NCI-H2171 treated with DMSO at 0.1 percent for 48 hours (cell line): ENCODE data around the gene NINL.
"Not testable (repeated sequence)": the region's sequence is repeated elsewhere in the genome, so short reads cannot be mapped to it uniquely, and the experiment has no call there.

Source experiments
- DNase-seq: peaks from one replicate; lab custom pipeline; 2025; lab: John Stamatoyannopoulos, UW

The NINL gene

GRCh38 chr20:25552977-25553376 lies 32.4 kb downstream of the NINL start:
- no peak for DNase-seq

GRCh38 chr20:25551413-25552215 lies 33.7 kb downstream of the NINL start:
- DNase-seq = no peak

DNA sequence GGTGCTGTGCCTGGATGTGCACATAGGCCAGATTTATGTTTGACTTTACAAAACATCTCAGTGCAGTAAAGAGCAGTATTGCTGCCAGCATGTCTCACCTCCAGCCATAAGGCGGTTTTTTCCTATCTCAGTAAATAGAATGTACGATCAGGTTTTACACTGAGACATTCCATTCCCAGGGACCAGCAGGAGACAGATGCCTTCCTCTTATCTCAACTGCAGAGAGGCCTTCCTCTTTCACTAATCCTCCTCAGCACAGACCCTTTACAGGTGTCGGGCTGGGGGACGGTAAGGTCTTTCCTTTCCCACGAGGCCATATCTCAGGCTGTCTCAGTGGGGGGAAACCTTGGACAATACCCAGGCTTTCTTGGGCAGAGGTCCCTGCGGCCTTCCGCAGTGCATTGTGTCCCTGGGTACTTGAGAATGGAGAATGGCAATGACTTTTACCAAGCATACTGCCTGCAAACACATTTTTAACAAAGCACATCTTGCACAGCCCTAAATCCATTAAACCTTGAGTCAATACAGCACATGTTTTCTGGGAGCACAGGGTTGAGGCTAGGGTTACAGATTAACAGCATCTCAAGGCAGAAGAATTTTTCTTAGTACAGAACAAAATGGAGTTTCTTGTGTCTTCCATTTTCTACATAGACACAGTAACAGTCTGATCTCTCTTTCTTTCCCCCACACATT lies 34.5 kb downstream of the NINL start:
- not testable (repeated sequence) for DNase-seq

GRCh38 chr20:25549843-25550477 lies 35.4 kb downstream of the NINL start:
- DNase-seq = no peak

DNA sequence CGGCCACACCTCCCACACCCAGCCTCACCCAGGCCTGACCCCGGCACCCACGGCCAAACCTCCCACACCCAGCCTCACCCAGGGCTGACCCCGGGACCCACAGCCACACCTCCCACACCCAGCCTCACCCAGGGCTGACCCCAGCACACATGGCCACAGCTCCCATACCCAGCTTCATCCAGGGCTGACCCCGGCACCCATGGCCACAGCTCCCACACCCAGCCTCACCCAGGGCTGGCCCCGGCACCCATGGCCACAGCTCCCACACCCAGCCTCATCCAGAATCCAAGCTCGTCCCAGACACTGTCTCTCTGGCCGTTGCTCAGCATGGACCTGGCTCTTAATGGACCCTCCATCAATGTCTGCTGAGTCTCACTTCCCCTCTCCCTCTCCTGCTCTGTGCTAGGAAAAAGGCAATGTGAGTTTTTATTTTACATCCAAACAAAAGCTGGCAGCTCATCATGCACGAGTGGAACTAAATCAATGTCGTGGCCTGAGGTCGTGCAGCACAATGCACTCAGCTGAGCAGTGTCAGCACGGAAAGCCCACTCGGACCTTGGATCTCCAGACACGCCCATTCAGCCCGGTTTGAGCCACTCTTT lies 36.1 kb downstream of the NINL start:
- no peak for DNase-seq

- no peak for DNase-seq
Observed at GRCh38 chr20:25548613-25549086, 36.7 kb downstream of the NINL start.

DNA sequence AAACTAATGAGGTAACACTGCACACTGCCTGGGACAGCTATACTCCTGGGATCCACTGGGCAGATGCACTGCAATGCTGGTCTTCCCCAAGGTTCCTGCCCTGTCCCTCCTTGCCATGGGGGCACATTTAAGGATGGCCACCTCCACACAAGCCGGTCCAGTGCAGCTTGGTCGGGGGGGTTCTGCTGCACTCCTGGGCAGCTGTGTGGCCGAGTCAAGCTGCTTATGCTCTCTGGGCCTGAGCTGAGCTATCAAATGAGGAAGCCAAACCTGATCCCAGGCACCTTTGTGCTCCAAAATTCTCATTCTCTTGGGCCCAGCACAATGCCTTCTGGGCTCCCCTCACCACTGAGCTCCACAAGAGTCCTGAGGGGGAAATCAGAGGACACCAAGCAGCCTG lies 37.3 kb downstream of the NINL start:
- no peak for DNase-seq

DNA sequence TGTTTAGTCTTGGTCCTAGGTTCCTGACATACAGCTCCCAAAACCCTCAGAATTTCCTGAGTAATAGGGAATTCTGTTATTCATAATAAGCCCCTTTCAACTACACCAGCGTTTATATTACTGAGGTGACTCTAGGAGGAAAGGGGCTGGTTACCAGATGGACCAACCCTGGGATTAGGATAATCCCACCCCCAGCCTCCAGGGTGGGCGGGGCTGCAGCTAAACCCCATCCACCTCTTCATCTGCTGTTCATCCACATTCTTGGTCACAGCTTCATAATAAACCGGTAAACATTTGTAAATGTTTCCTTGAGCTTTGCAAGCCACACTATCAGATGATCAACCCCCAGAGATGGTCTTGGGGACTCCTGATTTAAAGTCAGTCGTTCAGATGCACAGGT lies 38.3 kb downstream of the NINL start:
- DNase-seq = no peak

- no peak for DNase-seq
Observed at GRCh38 chr20:25546048-25546447, 39.3 kb downstream of the NINL start.

- DNase-seq = no peak
Observed at GRCh38 chr20:25545171-25545570, 40.2 kb downstream of the NINL start.

DNA sequence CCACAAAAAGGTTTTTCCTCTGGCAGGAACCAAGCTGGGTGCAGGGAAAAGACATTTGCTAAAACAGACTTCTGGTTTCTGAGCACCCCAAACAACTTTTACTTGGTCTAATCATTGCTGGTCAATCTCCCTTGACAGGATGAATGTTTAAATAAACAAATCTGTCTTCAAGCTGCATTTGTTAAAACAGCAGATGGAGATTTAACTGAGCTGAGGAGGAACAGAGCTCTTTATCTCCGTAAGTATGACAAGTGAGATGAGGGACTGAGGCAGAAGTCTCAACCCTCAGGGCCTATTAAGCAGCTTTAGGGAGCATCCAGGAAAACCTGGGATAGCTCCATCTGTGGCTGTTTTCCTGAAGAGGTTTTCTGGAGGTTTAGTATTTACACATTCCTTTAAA lies 40.6 kb downstream of the NINL start:
- DNase-seq = peak; percentile 62

DNA sequence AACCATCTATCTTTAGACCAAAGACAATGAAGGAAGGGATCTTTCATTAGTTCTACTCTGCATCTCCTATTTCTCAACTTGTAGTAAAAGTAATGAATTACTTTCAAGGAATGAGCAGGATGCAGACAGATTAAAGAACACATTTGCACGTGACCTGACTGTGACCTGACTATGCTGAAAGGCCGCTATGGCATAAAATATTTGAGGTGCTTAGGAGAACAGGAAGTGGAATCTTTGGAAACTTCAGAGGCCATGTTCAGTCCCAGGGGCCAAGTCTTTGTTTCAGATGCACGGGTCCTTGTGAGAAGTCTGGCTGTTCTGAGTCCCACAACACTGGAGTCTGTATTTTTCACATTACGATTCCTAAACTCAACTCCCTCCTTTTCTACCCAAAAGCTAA lies 41.0 kb downstream of the NINL start:
- DNase-seq = no peak

DNA sequence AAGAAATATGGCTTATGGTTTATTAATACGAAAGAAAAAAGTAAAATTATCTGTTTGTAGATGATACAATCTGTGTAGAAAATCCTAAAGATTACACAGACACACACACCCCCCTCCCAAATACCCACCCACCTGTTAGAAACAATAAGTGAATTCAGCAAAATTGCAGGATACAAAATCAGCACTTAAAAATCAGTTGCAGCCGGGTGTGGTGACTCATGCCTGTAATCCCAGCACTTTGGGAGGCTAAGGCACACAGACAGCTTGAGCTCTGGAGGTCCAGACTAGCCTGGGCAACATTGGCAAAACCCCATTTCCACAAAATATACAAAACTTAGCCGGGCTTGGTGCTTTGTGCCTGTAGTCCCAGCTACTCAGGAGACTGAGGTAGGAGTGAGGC lies 42.3 kb downstream of the NINL start:
- no peak for DNase-seq

DNA sequence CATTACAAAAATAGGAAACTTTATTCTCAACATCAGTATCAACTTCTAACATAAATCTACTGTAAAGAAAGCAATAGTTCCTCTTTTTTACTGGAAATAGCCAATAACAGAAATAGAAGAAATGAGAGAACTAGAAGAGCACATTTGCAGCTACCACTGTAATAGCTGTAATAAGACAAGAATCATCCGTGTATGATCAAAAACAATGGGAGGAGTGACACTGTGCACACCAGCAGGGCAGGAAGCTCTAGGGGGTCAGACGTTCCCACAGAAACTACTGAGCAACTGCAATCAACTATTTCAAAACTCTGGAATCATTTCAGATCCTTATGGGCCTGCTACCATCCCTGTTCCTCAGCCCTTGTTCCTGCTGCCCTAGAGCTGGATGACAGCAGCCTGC lies 43.7 kb downstream of the NINL start:
- no peak for DNase-seq

DNA sequence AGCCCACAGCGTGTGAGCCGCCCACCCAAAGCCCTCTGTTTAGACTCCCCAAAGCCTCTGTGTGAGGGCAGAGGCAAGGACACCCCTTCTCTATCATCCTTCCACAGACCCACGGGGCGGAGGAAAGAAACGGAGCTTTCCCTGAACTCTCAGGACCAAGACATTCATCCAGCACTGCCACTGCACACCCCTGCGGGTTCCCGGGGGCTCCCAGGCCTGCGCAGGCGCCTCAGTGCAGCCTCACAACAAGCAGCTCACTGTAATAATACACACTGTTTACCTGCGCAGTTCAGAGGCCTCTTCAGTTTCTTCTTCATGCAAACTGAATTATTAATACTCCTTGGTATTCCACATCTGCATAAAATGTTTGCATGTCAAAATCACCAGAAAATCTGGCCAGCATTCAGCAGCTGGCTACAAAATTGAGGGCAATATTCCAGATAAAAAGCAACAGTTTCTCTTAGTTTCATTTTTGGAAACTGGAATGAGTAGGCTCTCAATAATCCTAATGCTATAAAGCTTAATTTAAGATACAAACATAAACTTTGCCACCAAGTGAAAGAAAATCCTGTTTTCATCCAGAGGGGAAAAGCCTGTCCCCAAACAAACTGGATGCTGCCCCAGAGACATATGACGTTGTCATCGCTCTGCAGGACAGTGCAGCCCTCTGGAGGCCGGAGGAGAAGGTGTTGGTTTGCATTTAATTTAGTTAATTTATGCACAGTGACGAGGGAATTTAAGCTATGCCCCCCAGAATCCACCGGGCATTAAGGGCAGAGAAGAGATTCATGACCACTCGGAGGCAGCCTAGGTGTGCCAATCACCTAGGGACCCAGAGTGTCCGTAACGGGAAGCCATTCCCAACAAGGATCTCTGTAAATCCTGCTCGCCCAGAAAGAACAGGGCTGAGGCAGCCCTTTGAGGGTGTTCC lies 45.3 kb downstream of the NINL start:
- DNase-seq = no peak

DNA sequence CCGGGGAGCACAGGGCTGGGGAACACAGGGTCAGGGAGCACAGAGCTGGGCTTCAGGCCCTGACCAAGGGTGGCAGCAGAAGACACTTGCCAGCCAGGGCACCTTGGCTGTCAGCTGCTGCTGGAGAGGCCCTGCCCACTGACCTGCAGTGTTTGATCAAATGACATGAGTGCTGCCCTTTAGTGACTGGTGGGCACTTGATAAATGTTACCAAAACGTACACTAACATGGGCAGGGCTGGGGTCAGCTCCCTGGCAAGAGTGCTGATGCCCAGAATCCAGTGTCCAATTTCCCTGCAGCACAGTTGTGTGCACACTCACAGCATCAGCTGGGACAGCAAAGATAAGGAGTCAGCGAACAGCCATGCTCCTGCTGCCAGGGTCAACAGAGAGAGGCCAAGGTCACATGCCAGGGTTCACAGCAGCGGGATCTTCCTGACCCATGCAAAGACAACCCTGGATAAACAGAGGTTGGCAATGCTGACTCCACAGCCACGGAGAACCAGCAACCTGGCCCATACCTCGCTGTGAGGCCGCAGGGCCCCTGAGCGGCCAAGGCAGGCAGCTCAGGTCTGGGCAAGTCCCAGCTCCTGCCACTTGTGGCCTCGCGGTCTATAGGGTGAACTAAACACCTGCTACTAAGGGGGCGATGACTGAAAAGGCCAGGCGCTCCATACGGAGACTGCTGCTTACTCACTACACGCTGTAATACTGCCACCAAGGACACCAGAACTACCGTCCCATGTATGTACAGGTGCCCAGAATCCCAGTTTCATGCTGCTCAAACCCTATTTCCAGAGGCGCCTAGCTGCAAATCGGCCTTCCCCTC lies 46.3 kb downstream of the NINL start:
- no peak for DNase-seq

DNA sequence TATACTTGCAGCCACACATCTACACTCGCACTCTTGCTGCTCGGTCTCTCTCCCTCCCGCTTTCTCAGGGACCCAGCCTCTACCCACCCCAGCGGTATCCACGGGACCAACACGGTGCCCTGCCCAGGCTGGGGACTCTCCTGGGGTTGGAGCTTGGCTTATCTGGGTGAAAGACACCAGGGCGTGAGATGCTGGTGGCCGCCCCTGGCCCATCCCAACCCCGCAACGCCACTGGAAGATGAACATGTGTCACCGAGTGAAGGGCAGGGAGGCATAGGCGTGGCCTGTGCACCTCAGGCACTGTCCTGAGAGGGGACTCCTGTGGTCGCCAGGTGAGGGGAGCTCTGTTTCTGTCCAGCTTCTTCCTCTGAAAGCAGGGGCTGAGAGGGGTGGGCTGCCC lies 47.4 kb downstream of the NINL start:
- no peak for DNase-seq

DNA sequence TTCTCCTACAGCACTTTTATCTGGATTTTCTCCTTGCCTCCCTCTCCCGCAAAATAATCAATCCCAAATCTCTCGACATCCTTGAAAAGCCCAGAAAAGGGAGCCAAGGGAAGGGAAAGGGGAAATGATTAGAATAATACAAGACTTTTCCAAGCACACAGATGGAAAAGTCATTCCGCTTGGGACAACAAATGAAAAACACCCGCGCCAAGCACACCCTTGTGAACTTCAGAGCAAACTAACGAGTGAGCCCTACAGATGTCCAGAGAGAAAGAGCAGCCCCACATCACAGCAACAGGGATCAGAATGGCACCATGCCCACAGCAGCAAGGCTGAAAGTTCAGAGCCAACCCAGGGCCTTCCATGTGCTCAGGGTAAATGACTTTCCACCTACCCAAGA lies 49.6 kb downstream of the NINL start:
- no peak for DNase-seq

DNA sequence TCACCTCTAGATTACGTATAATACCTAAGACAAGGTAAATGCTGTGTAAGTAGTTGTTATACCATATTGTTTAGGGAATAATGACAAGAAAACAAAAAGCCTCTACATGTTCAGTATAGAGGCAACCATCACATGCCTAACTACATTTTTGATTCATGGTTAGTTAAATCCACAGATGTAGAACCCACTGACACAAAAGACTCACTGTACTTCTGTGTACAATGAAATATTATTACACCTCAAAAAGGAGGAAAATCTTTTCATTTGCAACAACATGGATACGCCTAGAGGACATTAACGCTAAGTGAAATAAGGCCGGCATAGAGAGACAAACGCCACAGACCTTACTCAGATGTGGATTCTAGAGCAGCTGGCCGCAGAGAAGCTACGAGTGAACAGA lies 50.5 kb downstream of the NINL start:
- no peak for DNase-seq

DNA sequence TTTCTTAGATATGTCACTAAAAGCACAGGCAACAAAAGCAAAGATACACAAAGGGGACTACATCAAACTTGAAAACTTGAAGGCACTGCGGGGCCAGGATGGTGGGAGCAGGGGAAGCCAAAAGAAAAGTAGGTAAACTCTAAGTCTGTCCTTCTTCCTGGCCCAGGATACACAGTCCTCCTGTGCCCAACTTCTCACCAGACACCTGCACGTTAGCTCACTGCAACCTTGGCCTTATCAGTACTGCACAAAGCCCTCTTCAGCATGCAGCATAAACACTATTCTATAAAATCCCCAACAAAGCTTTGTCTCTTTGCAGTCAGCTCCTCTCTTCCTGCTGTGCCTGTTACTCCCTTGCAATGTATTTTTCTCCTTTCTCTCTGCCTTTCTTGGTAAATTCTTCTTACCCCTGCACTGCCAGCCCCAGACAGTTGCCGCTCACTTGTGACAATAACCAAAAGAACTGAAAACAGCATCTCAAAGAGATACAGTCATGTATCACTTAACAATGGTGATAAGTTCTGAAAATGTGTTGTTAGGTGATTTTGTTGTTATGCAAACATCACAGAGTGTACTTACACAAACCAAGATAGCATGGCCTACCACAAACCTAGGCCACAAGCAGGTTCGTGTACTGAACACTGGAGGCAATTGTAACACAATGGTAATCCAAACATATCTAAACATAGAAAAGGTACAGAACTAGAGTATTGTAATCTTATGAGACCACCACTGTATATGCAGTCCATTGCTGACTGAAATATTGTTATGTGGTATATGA lies 51.2 kb downstream of the NINL start:
- no peak for DNase-seq
